ENCODE measurements around the gene NSD1. TPM values are rescaled to one million over a fixed set of nuclear protein-coding genes. Genes with fewer than 3 reads are reported as not detected.

NSD1 gene
- total and polyA plus RNA-seq, 9 of the 15 experiments (the other 6 are each of a cell fraction or from before 2014, with no cell fraction given): 3.8 to 51.0 (median 24.7) TPM

- TF ChIP-seq ZNF316 (IDR thresholded peaks at IDR 0.05) (peak; percentile 20; the same call in 1 of the 2 replicates), RBM17 (IDR thresholded peaks at IDR 0.05; ENCODE audit: borderline replicate concordance, low read depth, low read length) (no peak), NKRF (IDR thresholded peaks at IDR 0.05; ENCODE audit: borderline replicate concordance) (no peak), ZNF583 (CRISPR knock-in tag; IDR thresholded peaks at IDR 0.05) (no peak)
Observed at GRCh38 chr5:177231479-177232250, 98.1 kb downstream of the NSD1 start (continued).

- intact Hi-C loops (cut with micrococcal nuclease) (no loop called here), in situ Hi-C loops (cut with MboI) (no loop called here)
- POLR2A ChIA-PET: no interaction called here
- H3K36me3 ChIP-seq (ENCODE audit: control insufficient read depth, insufficient read depth, low read length): peaks cover 45% of the 10 kb centered on the region
- DNase-seq (ENCODE audit: extremely low read depth in 1 of 4, low spot score in 3 of 4): no peak
- no peak overlapping the region for H3K4me3 ChIP-seq
- no peaks in the 10 kb centered on the region; the same call in 1 of the 2 replicates for H3K9me3 ChIP-seq (replicated peaks; ENCODE audit: control insufficient read depth, insufficient read depth, low read depth, low read length)
- H3K9me1 ChIP-seq (ENCODE audit: control insufficient read depth, insufficient read depth, low read length): no peaks in the 10 kb centered on the region
- CTCF ChIA-PET (ENCODE audit: low intra/inter-chr PET ratio): no interaction called here
- H3K27me3 ChIP-seq (ENCODE audit: control insufficient read depth in 2 of 2, insufficient read depth in 2 of 2, low read length in 2 of 2): no peaks in the 10 kb centered on the region
- TF ChIP-seq ZNF707 (CRISPR knock-in tag; conservative IDR thresholded peaks at IDR 0.05) (no peak), TCFL5 (CRISPR knock-in tag; conservative IDR thresholded peaks at IDR 0.05) (no peak), ZNF395 (CRISPR knock-in tag; IDR thresholded peaks at IDR 0.05) (no peak), ZNF644 (tag; IDR thresholded peaks at IDR 0.05; ENCODE audit: low read depth) (no peak), ZNF780A (CRISPR knock-in tag; IDR thresholded peaks at IDR 0.05) (no peak), SLC30A9 (CRISPR knock-in tag; IDR thresholded peaks at IDR 0.05) (no peak)
- H4K20me1 ChIP-seq (replicated peaks; ENCODE audit: control insufficient read depth, insufficient read depth, low read length): no peaks in the 10 kb centered on the region
- no peak overlapping the region for H3K9ac ChIP-seq (ENCODE audit: insufficient read depth in 1 of 2, low read depth in 2 of 2, low read length in 2 of 2)
- WGBS (ENCODE audit: insufficient coverage, low coverage, missing lambda C conversion rate): 57% methylated on average over 4 of the region's 4 CpGs
- no TSS peak for BruUV-seq (replicated peaks)
- peaks cover 0 to 5% of the 10 kb centered on the region in 2 experiments; a peak in 2 of 5 replicates for H3K4me1 ChIP-seq (replicated peaks in 1 of 2; ENCODE audit: control insufficient read depth in 2 of 2, insufficient read depth in 2 of 2, low read length in 2 of 2)
- no peak overlapping the region for H3K4me2 ChIP-seq (ENCODE audit: insufficient read depth, low read length)
- peaks cover 27% of the 10 kb centered on the region for H3K79me2 ChIP-seq (ENCODE audit: control insufficient read depth, insufficient read depth, low read length)
- FAIRE-seq: no peak
- no peak overlapping the region for H2AFZ ChIP-seq (ENCODE audit: low read depth, low read length)
- no peak for ATAC-seq
- no peak overlapping the region for H3K27ac ChIP-seq (ENCODE audit: extremely low read depth, low read depth, low read length)
Observed at GRCh38 chr5:177232358-177232757, 98.8 kb downstream of the NSD1 start.

Data from K562 (cell line).